Forelimb muscle (tissue), 1 donor: Measurements from ENCODE around the gene CPXM2. TPM values are rescaled to one million over a fixed set of nuclear protein-coding genes. Genes with fewer than 3 reads are reported as not detected.

Experiments used
- DNase-seq: peaks from one replicate; pipeline ENCODE4 v3.0.0-alpha.2; 2013; ENCODE audit warnings: low read depth
- polyA plus RNA-seq: library from polyadenylated mRNA; unstranded; fragments of 120-200 nt; gene quantifications from one replicate; pipeline ENCODE4 v1.2.1, GENCODE V29; 2013; ENCODE audit not compliant: insufficient read length

CPXM2 gene
- polyA plus RNA-seq = 0.25 TPM

DNA sequence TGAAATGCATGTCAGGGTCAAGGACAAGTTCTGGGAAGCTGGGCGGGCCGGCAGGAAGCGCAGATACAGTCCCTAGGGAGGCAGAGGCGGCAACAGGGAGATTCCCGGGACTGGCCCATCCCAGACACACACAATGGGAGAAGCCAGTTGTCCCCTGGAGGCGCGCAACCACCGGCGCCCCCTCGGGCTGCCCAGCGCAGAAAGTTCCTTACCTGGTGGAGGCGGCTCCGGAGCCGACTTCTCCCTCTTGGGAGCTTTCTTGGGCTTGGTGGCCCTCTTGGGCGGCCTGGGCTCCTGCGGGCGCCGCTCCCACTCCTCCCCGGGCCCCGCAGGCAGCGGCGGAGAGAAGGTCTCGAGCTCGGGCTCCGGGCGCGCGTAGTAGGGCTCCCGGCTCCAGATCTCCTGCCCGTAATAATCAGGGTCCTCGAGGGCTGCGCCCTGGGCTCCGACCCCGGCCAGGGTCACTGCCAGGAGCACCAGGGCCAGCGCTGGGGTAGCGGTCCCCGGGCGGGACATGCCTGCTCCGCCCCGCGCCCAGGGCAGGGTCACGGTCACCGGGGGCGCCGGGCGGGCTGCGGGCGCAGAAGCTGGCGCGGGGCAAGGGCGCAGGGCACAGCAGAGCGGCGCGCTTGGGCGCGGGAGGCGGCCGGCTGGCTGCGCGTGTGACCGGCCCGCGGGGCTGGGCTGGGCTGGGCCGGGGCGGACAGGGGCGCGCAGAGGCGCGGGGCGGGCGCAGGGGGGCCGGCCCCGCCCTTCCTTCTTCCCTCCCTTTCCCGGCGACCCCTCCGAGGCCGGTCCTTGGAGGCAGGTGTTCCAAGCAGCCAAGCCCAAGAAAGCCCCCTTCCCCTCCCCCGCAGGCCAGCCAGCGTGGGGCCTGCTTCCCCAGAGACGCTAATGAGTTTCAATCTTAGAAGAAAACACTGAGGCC, at the start of gene CPXM2:
TSS of gene CPXM2 (minus strand) at position 664 of the 928 bp plus-strand sequence. CDS start at position 516, 148 bp downstream.
- no peak for DNase-seq

DNA sequence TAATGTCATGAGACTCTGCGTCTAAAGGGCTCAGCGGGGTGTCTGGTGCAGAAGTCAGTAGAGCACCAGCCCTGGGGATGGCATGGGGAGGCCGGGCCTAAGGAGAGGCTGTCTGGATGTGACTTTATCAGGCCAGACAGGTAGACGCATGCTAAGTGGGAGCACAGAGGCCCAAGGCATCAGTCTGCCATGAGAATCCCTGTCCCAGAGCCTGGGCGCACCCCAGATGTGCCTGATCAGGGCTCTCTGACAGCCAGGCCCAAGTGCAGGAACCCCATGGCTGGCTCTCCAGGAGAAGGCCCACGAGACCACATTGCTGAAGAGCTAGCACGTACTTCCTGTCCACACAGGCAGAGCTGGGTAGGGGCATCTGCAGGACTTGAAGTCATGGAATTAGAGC, 48.0 kb upstream of the CPXM2 start:
- DNase-seq = no peak

DNA sequence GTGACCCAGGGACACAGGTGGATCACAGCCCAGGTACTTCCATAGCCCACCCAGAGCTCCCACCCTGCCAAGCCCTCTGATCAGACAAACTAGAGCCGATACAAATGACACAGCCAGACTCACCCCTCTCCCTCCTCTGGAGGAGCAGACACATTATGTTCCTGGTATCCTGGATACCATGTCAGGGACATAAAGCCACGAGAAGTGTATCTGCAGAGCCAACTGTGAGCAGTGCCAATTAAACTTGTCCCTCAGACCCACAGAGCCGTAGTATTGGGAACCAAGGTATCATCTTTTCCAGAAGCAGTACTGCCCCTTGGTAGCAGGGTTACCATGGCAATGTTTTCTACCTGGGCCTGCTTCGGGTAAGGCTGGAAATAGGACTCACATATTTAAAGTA, 47.3 kb upstream of the CPXM2 start:
- DNase-seq = no peak

DNA sequence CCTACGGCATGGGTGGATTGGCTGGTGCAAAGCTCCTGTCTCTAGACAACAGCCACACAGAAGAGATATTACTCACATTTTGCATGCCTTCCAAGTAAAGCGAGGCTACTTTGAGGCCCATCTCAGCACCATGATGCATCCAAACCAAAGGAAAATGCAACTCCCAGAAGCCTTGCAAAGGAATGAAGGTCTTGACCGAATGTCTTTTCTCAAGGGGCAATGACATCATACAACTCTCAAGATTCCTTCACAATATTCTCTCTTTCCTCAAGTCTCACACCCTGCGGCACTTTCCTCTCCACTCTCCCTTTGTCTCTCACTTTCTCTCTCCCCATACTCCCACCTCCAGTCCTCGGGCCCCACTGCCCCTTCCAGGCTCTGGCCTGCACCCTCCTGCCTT, 44.8 kb upstream of the CPXM2 start:
- DNase-seq = no peak

DNA sequence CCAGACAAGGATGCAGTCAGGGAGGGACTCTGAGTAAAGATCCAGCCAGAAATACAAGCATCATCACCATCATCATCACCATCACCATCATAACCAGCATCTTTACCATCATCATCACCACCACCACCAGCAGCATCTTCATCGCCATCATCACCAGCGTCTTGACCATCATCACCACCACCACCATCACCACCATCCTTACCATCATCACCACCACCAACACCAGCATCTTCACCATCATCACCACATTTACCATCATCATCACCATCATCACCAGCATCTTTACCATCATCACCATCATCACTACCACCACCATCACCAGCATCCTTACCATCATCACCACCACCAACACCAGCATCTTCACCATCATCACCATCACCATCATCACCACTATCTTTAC, 44.1 kb upstream of the CPXM2 start:
- DNase-seq = no peak

DNA sequence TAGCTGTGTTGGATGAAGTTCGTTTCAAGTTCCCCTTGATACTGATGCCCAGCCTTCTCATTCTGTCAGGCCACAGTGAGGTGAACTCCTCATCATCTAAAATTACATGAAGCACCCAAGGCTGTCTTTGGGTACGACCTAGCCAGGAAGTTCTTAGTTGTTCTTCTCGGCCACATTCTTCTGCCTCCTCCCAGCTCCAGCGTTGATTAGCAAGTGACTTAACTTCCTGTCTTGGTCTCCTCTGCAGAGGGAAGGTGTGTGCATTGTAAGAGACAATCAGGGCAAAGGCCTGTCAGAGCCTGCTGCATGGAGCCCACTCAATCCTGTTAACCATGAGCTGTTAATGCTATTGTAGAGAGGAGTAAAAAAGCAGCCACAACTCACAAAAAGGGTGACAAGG, 43.2 kb upstream of the CPXM2 start:
- no peak for DNase-seq

DNA sequence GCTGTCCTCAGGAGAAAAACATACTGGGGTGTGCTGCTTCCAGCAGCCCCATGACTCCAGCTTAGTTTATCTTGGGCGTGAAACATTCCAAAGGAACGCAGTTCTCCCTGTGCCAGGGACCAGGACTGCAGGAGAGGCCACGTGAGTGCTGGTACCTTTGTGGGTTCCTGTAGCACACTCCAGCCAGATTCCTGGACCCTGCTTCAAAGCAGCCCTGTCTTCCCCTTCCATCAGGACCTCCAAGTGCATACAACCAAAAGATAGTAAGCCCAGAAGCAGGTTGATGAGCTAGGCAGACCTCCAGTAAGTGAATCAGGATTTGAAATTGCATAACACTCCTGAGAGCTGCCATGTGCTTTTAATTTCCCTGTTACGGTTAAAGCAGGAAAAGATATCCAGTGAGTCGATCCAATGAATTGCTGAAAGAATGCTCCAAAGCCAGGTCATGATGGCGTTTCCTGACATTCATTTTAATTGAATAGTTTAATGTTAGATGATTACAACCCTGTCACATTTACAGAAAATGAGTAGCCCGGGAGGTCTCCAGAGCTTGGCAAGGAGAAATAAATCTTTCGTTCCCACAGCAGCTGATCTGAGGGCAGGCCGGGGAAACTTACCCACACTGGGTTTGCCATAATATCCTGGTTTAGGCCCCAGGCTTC, 38.9 kb upstream of the CPXM2 start:
- DNase-seq = peak; percentile 41

DNA sequence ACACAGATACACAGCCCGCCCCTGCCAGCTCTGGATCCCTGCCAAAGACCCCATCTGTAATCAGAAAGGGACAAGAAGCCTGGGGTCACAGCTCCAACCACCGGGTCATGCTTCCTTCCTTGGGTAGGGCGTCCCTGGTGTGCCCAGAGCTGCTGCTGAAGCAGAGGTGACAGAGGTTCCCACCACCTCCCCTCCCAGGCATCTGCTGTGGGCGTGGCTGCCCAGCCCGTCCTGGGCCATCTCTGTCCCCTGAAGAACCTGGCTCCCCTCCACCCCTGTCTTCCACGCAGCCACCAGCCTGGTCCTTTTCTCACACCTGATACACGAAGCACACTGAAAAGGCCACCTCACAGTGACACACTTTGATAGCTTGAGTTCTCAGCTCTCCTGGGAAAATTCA, 38.2 kb upstream of the CPXM2 start:
- DNase-seq = no peak

DNA sequence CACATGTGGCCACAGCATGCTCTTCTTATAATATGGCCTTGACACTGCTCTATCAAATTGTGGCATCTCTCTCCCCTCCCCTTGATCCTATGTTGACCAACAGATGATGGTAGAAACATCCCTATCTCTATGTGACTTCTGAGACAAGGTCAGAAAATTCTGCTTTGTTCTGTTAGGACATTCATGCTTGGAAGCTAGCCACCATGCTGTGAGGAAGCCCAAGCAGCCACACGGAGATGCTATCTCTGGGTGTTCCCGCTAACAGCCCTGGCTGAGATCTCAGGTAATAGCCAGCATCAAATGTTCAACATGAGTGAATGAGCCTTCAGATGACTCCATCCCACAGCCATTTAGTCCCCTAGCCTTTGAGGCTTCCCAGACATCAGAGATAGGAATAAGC, 36.8 kb upstream of the CPXM2 start:
- no peak for DNase-seq

DNA sequence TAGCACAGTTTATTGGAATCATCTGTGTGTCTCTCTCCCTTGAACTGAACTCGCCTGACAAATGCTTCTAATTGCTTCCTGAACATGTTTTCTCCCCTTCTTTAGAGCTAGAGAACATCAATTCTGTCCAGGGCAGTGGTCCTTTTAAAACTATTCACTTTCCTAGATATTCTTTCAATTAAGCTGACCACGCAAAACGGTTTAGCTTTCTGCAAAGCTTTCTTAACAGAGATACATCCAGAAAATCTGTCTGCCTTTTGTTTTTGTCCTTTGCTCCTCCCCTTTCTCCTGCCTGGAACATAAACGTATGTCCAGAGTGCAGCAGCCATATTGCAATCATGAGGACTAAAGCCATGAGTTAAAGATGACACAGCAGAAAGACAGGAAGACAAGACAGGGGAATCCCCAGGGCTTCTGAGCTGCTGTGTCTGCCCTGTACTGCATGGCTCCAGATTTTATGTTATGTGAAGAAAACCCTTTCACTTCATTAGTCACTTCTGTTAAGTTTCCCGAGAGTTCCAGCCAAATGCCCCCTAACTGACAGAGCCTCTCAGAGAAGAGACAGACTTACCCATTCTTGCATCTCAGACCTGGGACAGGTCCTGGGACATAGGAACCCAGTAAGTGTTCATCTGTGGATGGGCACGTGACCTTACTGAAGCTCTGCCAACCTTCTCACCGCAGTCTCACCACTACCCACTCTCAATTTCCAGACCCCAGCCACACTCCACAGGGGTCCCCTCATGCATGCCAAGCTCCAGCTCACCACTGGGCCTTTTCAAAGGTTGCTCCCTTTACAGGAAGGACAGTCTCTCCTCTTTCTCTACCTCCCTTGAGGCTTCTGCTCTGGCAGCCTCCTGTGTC, 35.0 kb upstream of the CPXM2 start:
- DNase-seq = no peak

DNA sequence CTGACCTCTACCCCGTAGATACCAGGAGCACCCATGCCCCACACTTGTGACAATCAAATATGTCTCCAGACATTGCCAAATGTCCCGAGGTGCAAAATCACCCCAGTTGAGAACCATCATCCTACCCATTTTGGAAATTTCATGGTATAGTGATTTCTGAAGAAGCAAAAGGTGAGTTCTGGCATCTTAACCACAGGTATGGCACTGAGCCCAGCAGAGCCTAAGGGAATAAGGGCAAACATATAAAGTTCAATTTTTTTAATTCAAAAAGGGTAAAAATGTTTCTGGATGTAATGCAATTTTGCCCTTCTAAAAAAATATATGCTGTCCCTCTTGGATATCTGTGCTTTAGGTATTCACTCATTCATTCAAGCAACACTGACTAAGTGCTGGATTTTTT, 30.5 kb upstream of the CPXM2 start:
- DNase-seq = no peak

DNA sequence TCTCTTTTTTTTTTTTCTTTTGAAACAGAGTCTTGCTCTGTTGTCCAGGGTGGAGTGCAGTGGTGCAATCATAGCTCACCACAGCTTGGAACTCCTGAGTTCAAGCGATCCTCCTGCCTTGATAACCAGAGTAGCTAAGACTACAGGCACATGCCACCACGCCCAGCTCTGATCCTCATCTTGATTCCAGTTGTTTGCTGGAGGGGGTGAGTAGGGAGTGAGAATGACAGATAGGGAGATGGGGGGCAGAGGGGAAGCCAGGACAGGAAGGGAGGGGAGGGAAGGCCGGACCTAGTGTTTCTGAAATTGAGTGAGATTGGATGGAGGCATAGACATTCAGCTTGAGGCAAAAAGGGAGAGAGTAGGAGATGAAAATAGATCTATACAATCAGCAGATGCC, 25.2 kb upstream of the CPXM2 start:
- DNase-seq = no peak

DNA sequence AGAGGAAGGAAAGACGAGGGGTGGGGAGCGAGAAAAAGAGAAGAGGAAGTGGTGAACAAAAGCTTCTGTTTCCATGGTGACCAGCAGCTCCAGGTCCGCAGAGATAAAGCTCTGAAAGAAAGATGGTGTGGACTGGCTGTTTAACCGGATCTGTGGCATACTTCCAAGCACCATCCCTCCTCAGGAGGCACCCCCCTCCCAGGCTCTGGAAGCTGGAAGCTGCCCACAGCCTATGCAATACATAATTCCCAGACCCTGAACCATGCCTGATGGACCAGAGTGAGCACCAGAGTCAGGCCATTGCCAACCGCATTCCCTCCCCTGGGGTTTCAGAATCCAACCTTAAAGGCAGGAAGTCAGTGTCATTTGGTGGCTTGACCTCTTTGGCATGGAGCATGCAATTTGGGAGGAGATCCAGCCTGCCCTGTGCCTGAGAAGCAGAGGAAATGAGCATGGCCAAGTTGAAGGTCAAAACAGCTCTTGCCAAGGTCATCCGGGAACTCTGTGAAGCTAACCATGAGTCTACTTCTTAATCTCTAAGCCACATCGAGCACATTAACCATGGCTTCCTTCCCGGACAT, 22.2 kb upstream of the CPXM2 start:
- DNase-seq = no peak

DNA sequence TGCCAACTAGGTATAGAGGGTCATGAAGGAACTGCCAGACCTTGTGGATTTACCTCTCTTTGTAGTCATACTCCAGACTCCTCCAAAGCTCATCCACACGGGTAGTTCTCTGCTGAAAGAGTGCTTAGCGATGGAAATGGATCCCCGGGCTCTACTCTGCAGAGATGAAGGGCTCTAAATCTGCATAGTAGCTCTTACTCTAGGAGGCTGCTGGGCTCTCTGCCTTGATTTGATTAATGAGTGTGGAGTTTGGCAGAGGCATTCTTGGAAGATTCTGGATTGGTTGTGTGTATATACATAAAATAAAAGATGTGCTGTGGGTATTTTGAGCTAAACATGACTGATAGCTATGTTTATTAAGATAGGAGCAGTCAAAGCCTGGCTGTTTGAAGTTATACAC, 21.3 kb upstream of the CPXM2 start:
- DNase-seq = no peak

DNA sequence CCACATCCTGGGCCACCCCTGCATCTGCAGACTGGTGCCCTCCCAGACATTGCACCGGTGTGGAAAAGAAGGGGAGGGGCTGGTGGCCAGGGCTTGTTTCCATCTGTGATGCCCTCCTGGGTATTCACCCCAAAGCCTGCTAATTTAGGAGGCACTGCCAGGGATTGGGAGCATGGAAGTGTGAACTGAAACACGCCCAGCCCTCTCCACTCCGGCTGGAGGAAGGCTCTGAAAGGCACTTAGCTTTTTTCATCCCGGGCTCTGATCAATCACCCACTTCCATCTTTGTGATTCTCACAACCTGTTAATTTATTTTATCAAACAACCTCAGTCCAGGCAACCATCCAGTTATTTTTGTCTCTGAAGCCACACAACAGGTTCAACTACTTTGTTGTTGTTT, 20.9 kb upstream of the CPXM2 start:
- DNase-seq = no peak

DNA sequence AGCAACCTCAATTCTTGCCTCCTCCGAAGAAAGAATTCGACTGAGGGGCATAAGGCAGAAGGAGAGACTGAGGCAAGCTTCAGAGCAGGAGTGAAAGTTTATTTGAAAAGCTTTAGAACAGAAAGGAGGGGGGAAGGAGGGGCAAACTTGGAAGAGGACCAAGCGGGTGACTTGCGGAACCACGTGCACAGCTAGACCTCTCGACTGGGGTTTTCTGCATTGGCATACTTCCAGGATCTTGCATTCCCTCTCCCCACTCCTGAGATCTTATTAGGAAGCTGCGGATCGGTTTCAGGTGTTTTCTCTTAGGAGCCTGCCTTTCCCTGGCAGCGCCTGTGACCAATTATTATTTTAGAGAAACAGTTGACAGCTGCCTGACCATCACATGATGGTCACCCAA, 20.3 kb upstream of the CPXM2 start:
- DNase-seq = no peak

DNA sequence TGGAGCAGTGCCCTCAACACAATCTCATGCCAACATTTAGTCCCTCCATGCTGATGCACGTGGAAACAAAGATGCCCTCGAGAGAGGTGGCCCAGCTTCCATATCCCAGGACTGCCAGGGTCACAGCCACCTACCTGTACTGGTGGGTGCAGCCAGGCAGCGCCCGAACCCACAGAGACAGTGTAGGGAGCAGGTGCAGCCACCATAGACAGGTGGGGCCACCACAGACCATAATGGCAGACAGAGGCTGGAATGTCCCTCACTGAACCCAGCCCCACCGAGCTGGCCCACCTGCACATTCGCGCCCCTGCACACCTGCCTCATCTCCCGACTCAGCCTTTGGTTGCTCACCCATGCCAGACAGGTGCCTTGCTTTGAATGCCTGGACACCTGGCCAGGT, 18.3 kb upstream of the CPXM2 start:
- DNase-seq = no peak

DNA sequence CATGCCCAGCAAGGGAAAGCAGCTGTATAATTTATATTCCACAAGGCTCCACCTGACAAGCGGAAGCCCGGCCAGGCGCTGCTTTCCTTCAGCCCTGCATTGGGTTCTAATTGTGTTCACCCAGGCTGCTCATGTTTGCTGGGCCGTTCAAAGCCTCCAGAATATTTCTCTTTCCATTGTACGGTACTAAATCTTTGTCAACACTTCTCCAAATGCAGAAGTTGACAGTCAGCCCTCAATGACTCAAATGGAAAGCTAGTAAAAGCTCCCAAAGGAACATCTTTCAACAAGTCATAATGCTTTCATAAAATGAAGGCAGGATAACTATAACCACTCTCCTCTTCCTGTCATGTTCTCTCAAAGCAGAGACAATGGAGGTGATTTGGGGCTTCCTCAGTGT, 17.8 kb upstream of the CPXM2 start:
- DNase-seq = no peak

DNA sequence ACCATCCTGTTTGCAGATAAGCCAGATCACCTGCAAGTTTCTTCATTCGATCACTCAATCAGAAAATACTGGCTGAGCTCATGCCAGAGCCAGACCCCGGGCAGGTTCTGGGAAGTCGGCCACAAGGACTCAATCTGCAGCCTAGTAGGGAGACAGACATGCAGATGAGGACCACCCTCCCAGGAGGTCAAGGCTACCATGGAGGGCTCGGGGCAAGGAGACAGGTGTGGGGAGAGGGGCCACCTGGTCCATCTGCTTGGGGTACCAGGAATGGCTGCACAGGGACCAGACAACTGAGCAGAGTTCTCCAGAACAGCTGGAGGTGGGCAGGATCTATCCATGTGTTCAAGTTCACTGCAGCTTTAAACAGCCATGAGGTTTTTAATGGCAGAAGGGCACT, 16.8 kb upstream of the CPXM2 start:
- no peak for DNase-seq

DNA sequence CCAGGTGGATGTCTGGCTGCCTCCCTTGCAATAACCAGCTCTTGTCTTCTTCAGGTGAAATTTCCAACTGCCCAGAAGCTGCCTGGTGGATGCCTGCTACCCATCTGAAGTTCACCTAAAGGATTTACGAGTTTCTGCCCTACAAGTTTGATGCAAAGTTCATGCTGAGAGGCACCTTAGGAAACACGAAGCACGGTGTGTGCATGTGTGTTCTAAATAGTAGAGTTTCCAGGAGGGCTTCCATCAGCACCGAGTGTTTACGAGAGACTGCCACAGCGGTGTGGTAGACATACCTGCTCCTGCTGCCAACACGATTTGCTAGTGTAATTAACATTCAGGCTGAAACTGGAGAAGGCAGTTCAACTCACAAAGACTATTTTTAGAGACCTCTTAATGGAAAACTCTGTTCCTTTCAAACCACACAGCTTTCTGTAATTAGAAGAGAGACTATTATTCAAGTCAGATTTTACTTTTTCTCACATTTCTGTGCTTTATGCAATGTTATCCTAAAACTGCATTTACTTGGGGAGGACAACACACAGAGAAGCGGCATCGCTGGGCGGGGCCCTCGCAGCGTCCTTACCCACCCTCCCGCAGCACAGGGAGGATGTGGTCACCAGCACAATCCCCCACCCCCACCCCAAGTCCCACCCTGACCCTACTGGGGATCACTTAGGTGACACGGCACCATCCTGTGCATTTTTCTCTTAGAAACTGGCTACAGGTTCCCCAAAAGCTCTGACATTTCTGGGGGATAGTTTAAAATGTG, 15.5 kb upstream of the CPXM2 start:
- DNase-seq = no peak

DNA sequence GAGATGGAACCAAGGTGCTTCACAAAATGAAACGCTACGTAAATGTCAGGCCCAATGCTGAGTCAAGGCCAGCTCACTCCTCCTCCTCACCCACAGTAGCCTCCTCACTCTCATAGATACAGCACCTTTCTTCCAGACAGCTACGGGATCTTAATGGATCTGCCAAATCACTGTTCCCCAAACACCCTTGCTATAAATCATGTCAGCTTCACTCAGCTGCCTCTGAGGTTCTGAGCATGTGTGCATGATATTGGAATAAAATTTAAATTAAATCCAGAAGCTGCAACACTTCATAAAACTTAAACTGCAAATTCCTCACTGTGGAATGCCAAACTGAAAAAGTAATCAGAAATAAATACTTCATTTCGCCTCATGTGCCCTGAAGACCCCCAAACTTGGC, 14.7 kb upstream of the CPXM2 start:
- no peak for DNase-seq
